ENCODE data around the gene KRTAP19-8.

The KRTAP19-8 gene

DNA sequence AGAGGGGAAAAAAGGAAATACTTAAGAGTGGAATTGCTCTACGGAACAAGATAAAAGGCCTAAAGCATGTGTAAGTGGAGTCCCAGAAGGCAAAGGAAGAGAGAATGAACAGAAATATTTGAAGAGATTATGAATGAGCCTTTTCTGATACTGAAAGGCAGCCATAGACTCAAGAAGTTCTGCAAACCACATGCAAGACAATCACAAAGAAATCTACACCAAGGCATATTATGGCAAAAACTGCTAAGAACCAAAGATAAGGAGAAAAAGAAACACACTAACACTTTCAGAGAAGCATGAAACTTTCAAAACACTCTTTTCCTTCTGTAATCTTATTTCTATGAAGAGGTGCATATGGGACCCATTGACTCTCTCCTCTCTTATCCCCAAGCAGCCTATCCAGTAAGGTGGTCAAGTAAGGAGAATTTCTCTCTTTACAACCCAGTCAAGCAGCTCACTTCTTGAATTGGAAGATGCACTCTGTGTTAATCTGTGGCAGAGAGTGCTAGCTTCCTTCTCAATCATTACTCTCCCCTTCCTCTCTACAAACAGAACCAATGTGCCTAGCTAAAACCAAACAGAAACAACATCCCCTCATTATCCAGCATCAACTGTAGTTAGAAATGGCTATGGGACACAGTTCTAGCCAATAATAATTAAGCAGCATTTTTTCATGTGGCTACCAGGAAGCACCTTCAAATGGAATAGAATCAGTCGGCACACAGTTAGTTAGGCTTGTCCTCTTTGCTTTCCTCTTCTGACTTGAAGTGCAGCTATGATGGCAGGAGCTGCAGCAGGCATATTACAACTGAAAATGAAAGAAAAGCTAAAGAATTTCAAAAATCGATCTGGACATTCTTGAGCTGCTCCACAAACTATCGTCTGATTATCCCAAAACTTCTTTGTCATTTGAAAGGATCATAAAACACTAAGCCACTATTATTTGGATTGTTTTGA is 25.9 kb downstream of the KRTAP19-8 start:
- H3K27ac ChIP-seq, result no peak overlapping the region
- DNase-seq (ENCODE audit: low read depth, low spot score), result no peak

DNA sequence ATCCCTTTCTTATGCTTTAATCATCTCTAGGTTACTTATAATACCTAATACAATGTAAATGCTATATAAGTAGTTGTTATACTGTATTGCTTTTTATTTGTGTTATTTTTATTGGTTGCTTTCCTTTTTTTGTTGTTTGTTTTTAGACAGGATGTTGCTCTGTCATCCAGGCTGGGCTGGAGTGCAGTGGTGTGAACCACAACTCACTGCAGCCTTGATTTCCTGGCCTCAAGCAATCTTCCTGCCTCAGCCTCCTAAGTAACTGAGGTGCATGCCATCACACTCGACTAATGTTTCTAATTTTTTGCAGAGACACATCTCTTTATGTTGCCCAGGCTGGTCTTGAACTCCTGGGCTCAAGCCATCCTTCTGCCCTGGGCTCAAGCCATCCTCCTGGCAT is 26.9 kb downstream of the KRTAP19-8 start:
- DNase-seq (ENCODE audit: low read depth, low spot score), result no peak
- H3K27ac ChIP-seq, result no peak overlapping the region

DNA sequence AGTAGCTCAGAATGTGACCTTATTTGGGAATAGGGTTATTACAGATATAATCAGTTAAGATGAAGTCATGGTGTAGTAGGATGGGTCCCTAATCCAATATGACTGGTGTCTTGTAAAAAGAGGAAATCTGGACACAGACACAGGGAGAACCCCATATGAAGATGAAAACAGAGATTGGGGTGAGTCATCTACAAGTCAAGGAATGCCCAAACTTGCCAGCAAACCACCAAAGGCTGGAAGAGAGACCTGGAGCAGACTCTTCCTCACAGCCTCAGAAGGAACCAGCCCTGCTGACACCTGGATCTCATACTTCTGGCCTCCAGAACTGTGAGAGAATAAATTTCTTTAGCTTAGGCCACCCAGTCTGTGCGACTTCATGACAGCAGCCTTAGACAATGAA is 29.9 kb downstream of the KRTAP19-8 start:
- DNase-seq (ENCODE audit: low read depth, low spot score), result peak; percentile 26
- H3K27ac ChIP-seq, result no peak overlapping the region

DNA sequence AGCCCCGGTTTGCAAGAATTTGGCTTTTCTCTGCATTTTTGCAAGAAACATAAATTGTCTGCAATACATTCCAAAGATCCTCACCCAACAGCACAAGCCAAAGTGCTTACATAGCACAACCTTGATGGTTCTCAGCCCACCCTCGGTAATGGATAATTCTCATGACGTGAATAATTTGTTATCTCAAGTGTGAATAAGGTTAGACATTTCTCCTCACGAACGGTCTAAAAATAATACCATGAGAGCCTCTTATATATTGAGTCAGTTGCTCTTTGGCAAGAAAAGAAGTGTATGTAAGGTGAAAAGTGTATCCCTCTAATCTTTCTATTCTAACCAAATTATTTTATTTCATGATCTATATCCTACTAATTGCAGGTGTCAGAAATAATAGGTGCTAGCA is 33.3 kb downstream of the KRTAP19-8 start:
- H3K27ac ChIP-seq, result no peak overlapping the region
- DNase-seq (ENCODE audit: low read depth, low spot score), result no peak

DNA sequence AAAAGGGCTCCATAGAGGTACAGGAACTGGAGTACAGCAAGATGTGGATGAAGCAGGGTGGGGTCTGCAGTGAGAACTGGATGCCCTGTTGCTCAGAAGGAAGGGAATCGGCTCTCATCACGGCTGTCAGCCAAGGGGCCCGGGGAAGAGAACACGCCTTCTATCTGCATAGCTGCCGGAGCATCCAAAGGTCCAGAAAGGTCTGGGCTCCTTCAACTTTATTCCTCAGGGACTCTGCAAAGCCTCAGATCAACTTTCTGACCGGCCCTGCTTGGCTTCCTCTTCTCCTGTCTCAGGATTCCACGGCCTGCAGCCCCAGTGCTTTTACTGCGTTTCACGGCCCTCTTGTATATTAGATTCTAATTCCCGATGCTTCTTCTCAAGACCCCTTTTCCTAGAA is 34.8 kb downstream of the KRTAP19-8 start:
- no peak overlapping the region for H3K27ac ChIP-seq
- no peak for DNase-seq (ENCODE audit: low read depth, low spot score)

DNA sequence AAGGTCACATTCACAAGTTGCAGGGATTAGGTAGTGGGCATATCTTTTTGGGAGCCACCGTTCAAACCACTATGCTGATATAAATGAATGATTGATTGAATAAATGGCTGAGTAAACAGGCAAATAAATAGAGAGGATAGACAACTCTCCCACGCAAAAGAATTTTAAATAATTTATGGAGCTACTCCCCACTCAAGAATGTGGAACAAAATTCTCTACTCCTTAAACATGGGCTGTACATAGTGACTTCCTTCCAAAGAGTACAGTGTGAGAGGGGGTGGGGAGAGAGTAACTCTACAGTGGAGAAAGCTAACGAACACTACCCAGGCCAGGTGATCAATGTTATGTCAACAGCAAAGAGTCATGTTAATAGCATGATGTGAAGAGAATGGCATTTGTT is 40.7 kb downstream of the KRTAP19-8 start:
- H3K27ac ChIP-seq, result no peak overlapping the region
- DNase-seq (ENCODE audit: low read depth, low spot score), result no peak

DNA sequence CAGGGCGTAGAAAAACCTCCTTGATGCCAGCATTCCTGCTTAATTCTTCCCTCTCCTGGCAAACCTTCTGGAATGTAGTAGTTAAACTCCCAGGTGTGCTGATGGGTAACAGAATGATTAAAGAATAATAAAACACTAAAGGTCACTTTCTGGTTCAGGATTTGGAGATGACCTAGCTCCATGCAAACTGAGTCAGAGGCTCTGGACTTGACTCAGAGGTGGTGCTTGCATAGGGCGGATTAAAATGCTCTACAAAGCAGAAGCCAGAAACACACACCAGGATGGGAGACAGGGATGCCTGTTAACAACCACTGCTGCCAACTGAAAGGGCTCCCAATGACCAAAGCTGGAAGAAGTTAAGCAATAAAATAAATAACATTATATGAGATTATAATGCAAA is 41.5 kb downstream of the KRTAP19-8 start:
- H3K27ac ChIP-seq, result no peak overlapping the region
- DNase-seq (ENCODE audit: low read depth, low spot score), result no peak

DNA sequence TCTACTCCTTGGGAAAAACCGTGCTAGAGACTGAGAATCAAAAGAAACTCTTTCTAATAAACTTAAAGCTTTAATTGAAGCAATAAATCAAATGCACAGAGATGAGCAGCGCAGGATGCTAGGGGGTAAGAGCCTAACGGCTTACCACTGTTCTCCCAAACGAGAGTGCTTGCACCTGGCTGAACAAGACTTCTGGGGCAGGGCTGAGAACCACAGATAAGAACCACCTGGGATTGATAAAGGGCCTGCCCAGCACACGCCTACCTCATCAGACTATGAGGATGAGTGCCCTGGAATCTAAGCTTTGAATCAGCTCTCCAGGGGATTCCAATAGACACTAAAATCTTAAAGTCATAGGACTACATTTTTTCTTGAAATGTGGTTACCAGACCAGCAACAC is 43.3 kb downstream of the KRTAP19-8 start:
- DNase-seq (ENCODE audit: low read depth, low spot score), result no peak

DNA sequence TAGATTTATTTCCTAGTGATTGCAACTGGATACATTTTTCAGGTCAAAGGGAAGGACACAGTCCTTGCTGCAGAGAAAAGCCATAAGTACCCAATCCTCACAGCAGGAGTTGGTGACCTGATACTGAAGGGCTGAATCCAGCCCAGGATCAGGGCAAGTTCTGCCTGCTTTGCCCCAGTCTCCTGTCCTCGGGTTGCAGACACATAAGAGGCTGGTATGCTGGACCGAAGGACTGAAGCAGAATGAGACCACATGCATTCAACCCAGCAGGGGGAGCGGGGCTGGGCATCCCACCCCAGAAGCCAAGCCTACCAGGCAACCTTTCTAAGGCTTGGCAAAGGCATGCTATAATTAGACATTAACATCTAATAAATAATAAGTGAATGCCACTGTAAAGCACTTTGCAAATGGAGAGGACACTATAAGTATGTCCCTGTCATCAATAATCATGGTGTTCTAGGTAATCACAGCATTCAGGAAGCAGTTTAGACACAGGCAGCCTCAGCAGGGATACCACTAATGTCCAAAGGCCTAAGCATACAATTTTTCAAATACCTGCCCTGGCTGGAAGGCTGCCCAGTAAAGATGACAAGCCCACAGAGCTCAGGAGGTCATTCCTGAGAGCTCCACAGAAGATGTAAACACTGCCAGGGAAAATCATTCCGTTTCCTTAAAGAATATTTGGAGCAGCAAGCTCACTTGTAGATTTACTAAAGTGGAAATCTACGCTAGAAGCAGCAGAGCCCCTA is 47.6 kb downstream of the KRTAP19-8 start:
- no peak for DNase-seq (ENCODE audit: low read depth, low spot score)
- no peak overlapping the region for H3K27ac ChIP-seq

More for the DNA sequence above, 43.3 kb downstream of the KRTAP19-8 start:
- H3K27ac ChIP-seq, result no peak overlapping the region

DNA sequence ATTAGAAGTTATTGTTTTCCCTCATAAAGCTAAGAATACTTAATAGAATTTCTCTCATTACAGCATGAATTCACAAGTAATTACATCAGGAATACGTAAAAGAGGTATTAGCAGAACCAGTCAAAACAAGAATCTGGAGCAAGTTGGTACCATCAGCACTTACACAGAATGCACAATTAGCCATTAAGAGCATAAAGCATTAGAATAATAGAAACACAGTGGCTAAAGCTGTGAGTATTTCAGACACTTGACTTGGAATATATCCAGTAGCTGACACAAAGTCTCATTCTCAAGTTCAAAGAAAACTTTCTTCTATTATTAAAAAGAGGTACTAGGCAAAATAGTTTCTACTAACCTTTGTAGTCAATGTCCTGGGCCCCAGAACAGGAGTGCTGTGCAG is 49.6 kb downstream of the KRTAP19-8 start:
- no peak overlapping the region for H3K27ac ChIP-seq
- DNase-seq (ENCODE audit: low read depth, low spot score), result no peak
